Transverse colon (tissue), 4 donors: Measurements from ENCODE around the gene ADD1. TPM values are rescaled to one million over a fixed set of nuclear protein-coding genes. Genes with fewer than 3 reads are reported as not detected.

Experiments used
- DNase-seq: peaks from one replicate; pipeline ENCODE4 v3.0.0-alpha.2; 2019
- H3K27ac ChIP-seq, 4 donors: fragments of 200-600 bp; sonication (generic); 2 replicates each; pipeline ENCODE4 v1.5.1; 2016 to 2018; ENCODE audit warnings: inconsistent platforms in 4 of 4
- H3K27me3 ChIP-seq: fragments of 200-600 bp; sonication (generic); 2 replicates; pipeline ENCODE4 v1.5.1; 2017; ENCODE audit warnings: inconsistent platforms
- H3K36me3 ChIP-seq, 4 donors: fragments of 200-600 bp; sonication (generic); 2 replicates each; pipeline ENCODE4 v1.5.1; 2017 to 2019; ENCODE audit warnings: inconsistent platforms in 4 of 4
- H3K4me1 ChIP-seq, 4 donors: fragments of 200-600 bp; sonication (generic); 2 replicates each; pipeline ENCODE4 v1.5.1; 2017 to 2020; ENCODE audit warnings: inconsistent platforms in 4 of 4
- H3K4me3 ChIP-seq, 4 donors: fragments of 200-600 bp; sonication (generic); 1 replicate in 1 of 4; 2 replicates in 3 of 4; pipeline versions ENCODE4 v1.5.1 to v1.6.1; 2017 to 2019; ENCODE audit warnings: inconsistent platforms in 4 of 4
- H3K9me3 ChIP-seq, 2 donors: fragments of 200-600 bp; sonication (generic); 2 replicates each; pipeline ENCODE4 v1.5.1; 2017 to 2019; ENCODE audit warnings: inconsistent platforms in 2 of 2
- CTCF ChIP-seq, 5 experiments: fragments of 200-600 bp in 3 of 5; fragments of 450-650 bp in 2 of 5; sonication (generic) in 3 of 5; IDR thresholded peaks; 1 replicate in 2 of 5; 2 replicates in 3 of 5; pipeline ENCODE4 v1.5.1; 2016 to 2017; ENCODE audit warnings: antibody characterized with exemption in 5 of 5, inconsistent platforms in 3 of 5, mild to moderate bottlenecking in 2 of 5, moderate library complexity in 1 of 5
- EP300 ChIP-seq: sonication (generic); formaldehyde crosslinking; IDR thresholded peaks from one replicate; pipeline ENCODE4 v1.6.1; 2017; ENCODE audit warnings: antibody characterized with exemption, low read depth
- POLR2A ChIP-seq: fragments of 450-650 bp; IDR thresholded peaks from one replicate; pipeline ENCODE4 v1.6.1; 2016; ENCODE audit warnings: antibody characterized with exemption, mild to moderate bottlenecking, moderate library complexity
- POLR2AphosphoS5 ChIP-seq, 3 donors: sonication (generic); formaldehyde crosslinking; IDR thresholded peaks; one replicate each; pipeline ENCODE4 v1.6.1; 2016; ENCODE audit warnings: antibody characterized with exemption in 3 of 3
- WGBS, 2 donors: methylation state at CpG; one replicate each; pipeline ENCODE4 v1.1.5; 2018; ENCODE audit warnings: low coverage in 1 of 2; 5-methylcytosine and 5-hydroxymethylcytosine counted together
- in situ Hi-C, 4 donors: fragments of 200-750 bp; cut with MboI; loops; one replicate each; pipeline versions ENCODE4 v1.15.0 to v1.15.1; 2017; ENCODE audit warnings: low sequenced_read_pairs in 3 of 4, low pct_ligation_motif_present in 1 of 4, low pct_unique_long_range_greater_than_20kb in 1 of 4
- intact Hi-C: fragments of 100-400 bp; cut with DNase I; formaldehyde crosslinking; loops from one replicate; pipeline ENCODE4 v1.15.1; 2023; ENCODE audit warnings: low total_unique reads
- total RNA-seq, 4 donors: library from RNA; depleted of rRNA; stranded (reverse); fragments of >200 nt; gene quantifications; one replicate each; pipeline ENCODE4 v1.1.0, GENCODE V29; 2016

Gene ADD1
- total RNA-seq, 4 donors from 2014 or later: 218 to 392 (median 299) TPM

- TF ChIP-seq EP300 (no peak), POLR2A (no peak), POLR2AphosphoS5 (IDR thresholded peaks at IDR 0.05) (no peak), CTCF (IDR thresholded peaks at IDR 0.05) (no peak)
- DNase-seq: no peak
- intact Hi-C loops (no loop called here), in situ Hi-C loops (no loop called here)
- H3K4me1 ChIP-seq: peaks cover 6 to 42% (median 24%) of the 10 kb centered on the region in 4 donors
- H3K4me3 ChIP-seq: no peak overlapping the region
- H3K9me3 ChIP-seq: no peaks in the 10 kb centered on the region
- H3K27me3 ChIP-seq: no peaks in the 10 kb centered on the region
- WGBS, 2 donors: 43 to 84% methylated on average over 1 of the region's 1 CpG
- H3K27ac ChIP-seq: no peak overlapping the region
- no peaks in the 10 kb centered on the region for H3K36me3 ChIP-seq
These were observed 27.2 kb upstream of the ADD1 start for GRCh38 chr4:2816401-2816954.

GRCh38 chr4:2817137-2817536, 26.5 kb upstream of the ADD1 start:
- H3K4me1 ChIP-seq: peaks cover 3 to 38% (median 19%) of the 10 kb centered on the region in 4 donors
- 65 to 72% methylated on average over 3 to 4 of the region's 4 CpGs for WGBS, 2 donors
- no peak for TF ChIP-seq EP300
- no peak for TF ChIP-seq POLR2A
- no peak for TF ChIP-seq POLR2AphosphoS5 (IDR thresholded peaks at IDR 0.05)
- no peak for TF ChIP-seq CTCF (IDR thresholded peaks at IDR 0.05)
- H3K27me3 ChIP-seq: no peaks in the 10 kb centered on the region
- H3K4me3 ChIP-seq: no peak overlapping the region
- peak overlapping the region in 1 of 4 donors; percentile 64 for H3K27ac ChIP-seq
- in situ Hi-C loops (no loop called here), intact Hi-C loops (no loop called here)
- H3K36me3 ChIP-seq: peaks cover 0 to 2% (median 0%) of the 10 kb centered on the region in 4 donors
- DNase-seq: no peak
- no peaks in the 10 kb centered on the region for H3K9me3 ChIP-seq

GRCh38 chr4:2817701-2818350, 25.8 kb upstream of the ADD1 start:
- H3K27ac ChIP-seq: peak overlapping the region in 3 of 4 donors; percentile 75 to 82 (median 81)
- peaks cover 0 to 9% (median 0%) of the 10 kb centered on the region in 4 donors for H3K36me3 ChIP-seq
- intact Hi-C loops (no loop called here), in situ Hi-C loops (no loop called here)
- no peaks in the 10 kb centered on the region for H3K27me3 ChIP-seq
- DNase-seq: peak; percentile 66
- 12% methylated on average over 36 of the region's 65 CpGs; no CpG with 5 or more reads in 1 of the 2 donors for WGBS, 2 donors
- TF ChIP-seq POLR2A: no peak
- TF ChIP-seq CTCF (IDR thresholded peaks at IDR 0.05): no peak
- no peak for TF ChIP-seq POLR2AphosphoS5 (IDR thresholded peaks at IDR 0.05)
- no peak for TF ChIP-seq EP300
- peak overlapping the region in 3 of 4 donors; percentile 62 to 71 (median 63) for H3K4me3 ChIP-seq
- no peaks in the 10 kb centered on the region for H3K9me3 ChIP-seq
- H3K4me1 ChIP-seq: peaks cover 0 to 31% (median 16%) of the 10 kb centered on the region in 4 donors

GRCh38 chr4:2818351-2818939, 25.2 kb upstream of the ADD1 start:
- intact Hi-C loops: no loop called here
- H3K27ac ChIP-seq: peak overlapping the region in 3 of 4 donors; percentile 75 to 82 (median 81)
- in situ Hi-C loops: no loop called here
- WGBS, 2 donors: 19% methylated on average over 12 of the region's 54 CpGs; no CpG with 5 or more reads in 1 of the 2 donors
- DNase-seq: no peak
- H3K27me3 ChIP-seq: no peaks in the 10 kb centered on the region
- H3K4me1 ChIP-seq: peaks cover 0 to 24% (median 16%) of the 10 kb centered on the region in 4 donors
- TF ChIP-seq POLR2AphosphoS5 (IDR thresholded peaks at IDR 0.05) (no peak), POLR2A (no peak), CTCF (IDR thresholded peaks at IDR 0.05) (no peak), EP300 (no peak)
- peaks cover 0 to 10% (median 0%) of the 10 kb centered on the region in 4 donors for H3K36me3 ChIP-seq
- no peaks in the 10 kb centered on the region for H3K9me3 ChIP-seq
- peak overlapping the region; percentile 22 to 71 (median 62) for H3K4me3 ChIP-seq
